Keratinocyte (primary cell): Measurements from ENCODE around the gene C19orf12. TPM values are rescaled to one million over a fixed set of nuclear protein-coding genes. Genes with fewer than 3 reads are reported as not detected.

Experiments used
- DNase-seq: peaks from one replicate; pipeline ENCODE4 v3.0.0-alpha.2; 2011; ENCODE audit warnings: low read depth, missing footprints, low spot score
- FAIRE-seq: peaks from 2 replicates; lab custom pipeline; 2011; peaks lifted over from hg19 to GRCh38; lab: Jason Lieb, UNC
- H2AFZ ChIP-seq: 2 replicates; pipeline ENCODE4 v1.6.0; 2012; ENCODE audit warnings: low read length, control low read depth, inconsistent platforms; ENCODE audit not compliant: control insufficient read depth
- H3K27ac ChIP-seq: 2 replicates; pipeline ENCODE4 v1.5.1; 2011; ENCODE audit warnings: low read length; ENCODE audit not compliant: control insufficient read depth, insufficient read depth
- H3K27me3 ChIP-seq: 3 replicates; pipeline ENCODE4 v1.6.0; 2011; ENCODE audit warnings: low read length; ENCODE audit not compliant: control insufficient read depth, insufficient read depth; ENCODE audit errors: extremely low read depth
- H3K36me3 ChIP-seq, 2 experiments: 2 replicates in 1 of 2; 3 replicates in 1 of 2; pipeline ENCODE4 v1.5.1; 2011; ENCODE audit warnings: low read length in 2 of 2, mild to moderate bottlenecking in 1 of 2; ENCODE audit not compliant: control insufficient read depth in 2 of 2, insufficient read depth in 2 of 2; ENCODE audit errors: extremely low read depth in 1 of 2
- H3K4me1 ChIP-seq: 3 replicates; pipeline ENCODE4 v1.5.1; 2011; ENCODE audit warnings: low read length; ENCODE audit not compliant: control insufficient read depth, insufficient read depth; ENCODE audit errors: extremely low read depth
- H3K4me2 ChIP-seq: 3 replicates; pipeline ENCODE4 v1.6.0; 2011; ENCODE audit warnings: low read depth, low read length; ENCODE audit not compliant: control insufficient read depth, insufficient read depth; ENCODE audit errors: extremely low read depth
- H3K4me3 ChIP-seq, 3 experiments: fragments of 200-600 bp in 1 of 3; sonication (generic) in 1 of 3; 2 replicates in 2 of 3; 3 replicates in 1 of 3; pipeline ENCODE4 v1.5.1; 2011 to 2016; ENCODE audit warnings: low read length in 3 of 3, mild to moderate bottlenecking in 3 of 3, control low read depth in 2 of 3, inconsistent platforms in 1 of 3, low read depth in 1 of 3, mixed read lengths in 1 of 3, mixed run types in 1 of 3, moderate library complexity in 1 of 3; ENCODE audit not compliant: control insufficient read depth in 2 of 3, insufficient read depth in 2 of 3; ENCODE audit errors: extremely low read depth in 1 of 3
- H3K79me2 ChIP-seq: 2 replicates; pipeline ENCODE4 v1.6.0; 2012; ENCODE audit warnings: low read length; ENCODE audit not compliant: control insufficient read depth, insufficient read depth
- H3K9ac ChIP-seq: 3 replicates; pipeline ENCODE4 v1.6.0; 2011; ENCODE audit warnings: low read length; ENCODE audit not compliant: control insufficient read depth, insufficient read depth; ENCODE audit errors: extremely low read depth
- H3K9me1 ChIP-seq: 3 replicates; pipeline ENCODE4 v1.6.0; 2011; ENCODE audit warnings: low read length; ENCODE audit not compliant: control insufficient read depth, insufficient read depth; ENCODE audit errors: extremely low read depth
- H3K9me3 ChIP-seq: 2 replicates; pipeline ENCODE4 v1.5.1; 2012; ENCODE audit warnings: low read depth, low read length; ENCODE audit not compliant: control insufficient read depth
- H4K20me1 ChIP-seq: 3 replicates; pipeline ENCODE4 v1.6.0; 2011; ENCODE audit warnings: low read length; ENCODE audit not compliant: control insufficient read depth, insufficient read depth; ENCODE audit errors: extremely low read depth
- EZH2 ChIP-seq: IDR thresholded peaks from one replicate; pipeline ENCODE4 v1.6.1; 2012; ENCODE audit warnings: inconsistent platforms, mild to moderate bottlenecking, low read length, moderate library complexity
- dilution Hi-C: fragments of 300-500 bp; cut with MboI; formaldehyde crosslinking; loops from one replicate; pipeline ENCODE4 v1.7.0; 2020; ENCODE audit warnings: low sequenced_read_pairs; ENCODE audit not compliant: extremely low pct_ligation_motif_present
- polyA plus RNA-seq, 5 experiments: library from polyadenylated mRNA; depleted of rRNA in 3 of 5; stranded (reverse) in 3 of 5; stranded (forward) in 1 of 5; unstranded in 1 of 5; fragments of >200 nt; gene quantifications; 1 replicate in 1 of 5; 2 replicates in 3 of 5; 3 replicates in 1 of 5; pipeline versions ENCODE4 v1.2.1 to v1.2.3, GENCODE V29; 2011 to 2012; ENCODE audit warnings: missing spikeins in 2 of 5, low read depth in 1 of 5, low replicate concordance in 1 of 5
- TF ChIP-seq, protein P1 (sequence below), 3 experiments: IDR thresholded peaks in 1 of 3; conservative IDR thresholded peaks in 1 of 3; optimal IDR thresholded peaks in 1 of 3; 2 replicates in 2 of 3; 3 replicates in 1 of 3; pipeline versions ENCODE3 to v1.5.1; 2011; ENCODE audit warnings: low read length in 3 of 3, mild to moderate bottlenecking in 3 of 3, moderate library complexity in 2 of 3, control low read depth in 1 of 3, inconsistent platforms in 1 of 3; ENCODE audit not compliant: insufficient read depth in 2 of 3; ENCODE audit errors: extremely low read depth in 1 of 3

Gene C19orf12
- polyA plus RNA-seq, 1 donor (not counting 4 experiments of a cell fraction or from before 2014, with no cell fraction given), result 12.3 TPM

DNA sequence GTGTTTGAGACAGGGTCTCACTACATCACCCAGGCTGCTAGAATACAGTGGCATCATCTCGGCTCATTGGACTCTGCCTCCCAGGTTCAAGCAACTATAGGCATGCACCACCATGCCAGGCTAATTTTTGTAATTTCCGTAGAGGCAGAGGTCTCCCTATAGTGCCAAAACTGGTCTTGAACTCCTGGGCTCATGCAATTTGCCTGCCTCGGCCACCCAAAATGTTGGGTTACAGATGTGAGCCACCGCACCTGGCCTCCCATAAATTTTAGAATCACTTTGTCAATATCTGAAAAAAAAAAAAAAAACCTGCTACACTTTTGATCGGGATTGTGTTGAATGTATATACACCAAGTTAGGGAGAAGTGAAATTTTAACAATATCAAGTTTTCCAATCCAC, 61.7 kb downstream of the C19orf12 start:
- Histone ChIP-seq H3K27ac (no peak overlapping the region), H3K9me3 (no peaks in the 10 kb centered on the region), H3K4me2 (no peak overlapping the region), H4K20me1 (no peaks in the 10 kb centered on the region), H3K4me3 (no peak overlapping the region), H3K9ac (no peak overlapping the region), H3K79me2 (no peaks in the 10 kb centered on the region), H3K9me1 (no peaks in the 10 kb centered on the region), H3K4me1 (no peaks in the 10 kb centered on the region), H3K36me3 (peaks cover 0 to 6% of the 10 kb centered on the region in 2 experiments), H2AFZ (no peak overlapping the region), H3K27me3 (no peaks in the 10 kb centered on the region)
- no peak for FAIRE-seq
- dilution Hi-C loops, result no loop called here
- DNase-seq, result no peak
- TF ChIP-seq EZH2, result no peak
- TF ChIP-seq, protein P1, sequence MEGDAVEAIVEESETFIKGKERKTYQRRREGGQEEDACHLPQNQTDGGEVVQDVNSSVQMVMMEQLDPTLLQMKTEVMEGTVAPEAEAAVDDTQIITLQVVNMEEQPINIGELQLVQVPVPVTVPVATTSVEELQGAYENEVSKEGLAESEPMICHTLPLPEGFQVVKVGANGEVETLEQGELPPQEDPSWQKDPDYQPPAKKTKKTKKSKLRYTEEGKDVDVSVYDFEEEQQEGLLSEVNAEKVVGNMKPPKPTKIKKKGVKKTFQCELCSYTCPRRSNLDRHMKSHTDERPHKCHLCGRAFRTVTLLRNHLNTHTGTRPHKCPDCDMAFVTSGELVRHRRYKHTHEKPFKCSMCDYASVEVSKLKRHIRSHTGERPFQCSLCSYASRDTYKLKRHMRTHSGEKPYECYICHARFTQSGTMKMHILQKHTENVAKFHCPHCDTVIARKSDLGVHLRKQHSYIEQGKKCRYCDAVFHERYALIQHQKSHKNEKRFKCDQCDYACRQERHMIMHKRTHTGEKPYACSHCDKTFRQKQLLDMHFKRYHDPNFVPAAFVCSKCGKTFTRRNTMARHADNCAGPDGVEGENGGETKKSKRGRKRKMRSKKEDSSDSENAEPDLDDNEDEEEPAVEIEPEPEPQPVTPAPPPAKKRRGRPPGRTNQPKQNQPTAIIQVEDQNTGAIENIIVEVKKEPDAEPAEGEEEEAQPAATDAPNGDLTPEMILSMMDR (optimal IDR thresholded peaks at IDR 0.05 in 1 of 3, IDR thresholded peaks at IDR 0.05 in 1 of 3, conservative IDR thresholded peaks at IDR 0.05 in 1 of 3; ENCODE audit: extremely low read depth in 1 of 3, insufficient read depth in 2 of 3, low read length in 3 of 3), result no peak

DNA sequence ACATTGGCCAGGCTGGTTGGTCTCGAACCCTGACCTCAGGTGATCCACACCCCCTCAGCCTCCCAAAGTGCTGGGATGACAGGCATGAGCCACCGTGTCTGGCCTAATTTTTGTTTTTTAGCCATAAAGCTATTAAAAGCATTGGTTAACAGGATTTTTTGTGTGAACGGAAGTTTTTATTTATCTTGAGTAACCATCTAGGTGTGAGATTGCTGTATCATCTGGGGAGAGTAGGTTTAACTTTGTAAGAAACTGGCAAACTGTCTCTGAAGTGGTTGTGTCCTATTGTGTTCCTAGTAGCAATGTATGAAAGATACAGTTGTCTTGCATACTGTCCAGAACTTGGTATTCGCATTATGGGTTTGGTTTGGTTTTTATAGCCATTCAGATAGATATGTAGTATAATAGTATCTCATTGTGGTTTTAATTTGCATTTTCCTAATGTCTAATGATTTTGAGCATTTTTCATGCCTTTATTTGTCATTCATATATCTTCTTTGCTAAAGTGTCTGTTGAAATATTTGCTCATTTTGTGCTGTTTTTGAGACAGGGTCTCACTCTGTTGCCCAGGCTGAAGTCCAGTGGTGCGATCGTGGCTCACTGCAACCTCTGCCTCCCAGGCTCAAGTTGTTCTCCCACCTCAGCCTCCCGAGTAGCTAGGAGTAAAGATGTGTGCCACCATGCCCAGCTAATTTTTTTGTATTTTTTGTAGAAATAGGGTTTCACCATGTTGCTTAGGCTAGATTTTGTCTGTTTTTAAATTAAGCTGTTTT, 63.3 kb downstream of the C19orf12 start:
- FAIRE-seq, result no peak
- H3K4me1 ChIP-seq, result peaks cover 9% of the 10 kb centered on the region
- DNase-seq, result no peak
- H4K20me1 ChIP-seq, result no peaks in the 10 kb centered on the region
- no peaks in the 10 kb centered on the region for H3K9me1 ChIP-seq
- H3K4me2 ChIP-seq, result no peak overlapping the region
- H3K27ac ChIP-seq, result no peak overlapping the region
- no peak overlapping the region for H2AFZ ChIP-seq
- no peak for TF ChIP-seq EZH2
- TF ChIP-seq, protein P1 (optimal IDR thresholded peaks at IDR 0.05 in 1 of 3, IDR thresholded peaks at IDR 0.05 in 1 of 3, conservative IDR thresholded peaks at IDR 0.05 in 1 of 3; ENCODE audit: extremely low read depth in 1 of 3, insufficient read depth in 2 of 3, low read length in 3 of 3), result no peak
- H3K36me3 ChIP-seq, result peaks cover 0 to 6% of the 10 kb centered on the region in 2 experiments
- no peaks in the 10 kb centered on the region for H3K9me3 ChIP-seq
- no peak overlapping the region for H3K4me3 ChIP-seq
- no peak overlapping the region for H3K9ac ChIP-seq
- no peaks in the 10 kb centered on the region for H3K79me2 ChIP-seq
- H3K27me3 ChIP-seq, result no peaks in the 10 kb centered on the region
- dilution Hi-C loops, result no loop called here
